Skeletal muscle tissue (tissue), 4 donors: Measurements from ENCODE around the gene CXCL8. TPM values are rescaled to one million over a fixed set of nuclear protein-coding genes. Genes with fewer than 3 reads are reported as not detected.

Source experiments
- H3K27ac ChIP-seq: one replicate; pipeline ENCODE4 v1.7.0; 2013; ENCODE audit warnings: mild to moderate bottlenecking, low read depth, low read length, inconsistent platforms
- H3K27me3 ChIP-seq, 3 donors: one replicate each; pipeline ENCODE4 v1.7.0; 2013; ENCODE audit warnings: low read length in 3 of 3; ENCODE audit not compliant: control insufficient read depth in 3 of 3, insufficient read depth in 3 of 3
- H3K36me3 ChIP-seq, 3 donors: one replicate each; pipeline ENCODE4 v1.7.0; 2013; ENCODE audit warnings: low read length in 3 of 3; ENCODE audit not compliant: control insufficient read depth in 3 of 3, insufficient read depth in 3 of 3
- H3K4me1 ChIP-seq, 3 donors: one replicate each; pipeline ENCODE4 v1.7.0; 2013; ENCODE audit warnings: low read length in 3 of 3, mild to moderate bottlenecking in 3 of 3; ENCODE audit not compliant: control insufficient read depth in 3 of 3, insufficient read depth in 3 of 3
- H3K4me3 ChIP-seq, 3 donors: one replicate each; pipeline ENCODE4 v1.7.0; 2013; ENCODE audit warnings: low read length in 3 of 3
- H3K9ac ChIP-seq, 3 donors: one replicate each; pipeline ENCODE4 v1.7.0; 2013; ENCODE audit warnings: low read length in 3 of 3, mild to moderate bottlenecking in 3 of 3, moderate library complexity in 2 of 3, low read depth in 1 of 3
- H3K9me3 ChIP-seq, 3 donors: one replicate each; pipeline ENCODE4 v1.7.0; 2013; ENCODE audit warnings: low read length in 3 of 3; ENCODE audit not compliant: control insufficient read depth in 3 of 3
- total RNA-seq: library from RNA; depleted of rRNA; stranded (reverse); fragments of >200 nt; gene quantifications from one replicate; pipeline ENCODE4 v1.2.3, GENCODE V29; 2014
- donor health status: Osteomylitis.

CXCL8 gene
- total RNA-seq, 1 donor from 2014 or later, result 1.0 TPM

DNA sequence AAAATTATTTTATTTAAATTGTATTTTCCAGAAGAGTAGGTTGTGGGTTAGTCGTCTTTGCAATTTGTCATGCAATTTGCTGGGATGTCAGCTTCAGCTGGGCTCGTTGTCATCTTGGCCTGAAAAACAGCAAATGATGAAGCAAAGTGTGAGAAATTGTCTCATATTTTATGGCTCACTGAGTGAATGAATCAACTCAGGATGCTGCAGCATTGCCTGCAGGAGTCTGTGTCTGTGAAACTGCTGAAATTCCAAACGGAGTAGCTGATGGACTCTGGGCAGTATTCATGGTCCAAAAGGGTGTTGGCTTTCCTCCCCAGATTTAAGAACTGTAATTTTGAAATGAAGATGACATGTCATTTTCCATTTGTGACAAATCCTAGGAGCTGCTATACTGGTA, 37.2 kb downstream of the CXCL8 start:
- no peak overlapping the region for H3K9ac ChIP-seq
- no peak overlapping the region for H3K27ac ChIP-seq
- no peaks in the 10 kb centered on the region for H3K4me1 ChIP-seq
- H3K4me3 ChIP-seq, result no peak overlapping the region
- H3K9me3 ChIP-seq, result no peaks in the 10 kb centered on the region
- H3K27me3 ChIP-seq, result no peaks in the 10 kb centered on the region
- no peaks in the 10 kb centered on the region for H3K36me3 ChIP-seq

DNA sequence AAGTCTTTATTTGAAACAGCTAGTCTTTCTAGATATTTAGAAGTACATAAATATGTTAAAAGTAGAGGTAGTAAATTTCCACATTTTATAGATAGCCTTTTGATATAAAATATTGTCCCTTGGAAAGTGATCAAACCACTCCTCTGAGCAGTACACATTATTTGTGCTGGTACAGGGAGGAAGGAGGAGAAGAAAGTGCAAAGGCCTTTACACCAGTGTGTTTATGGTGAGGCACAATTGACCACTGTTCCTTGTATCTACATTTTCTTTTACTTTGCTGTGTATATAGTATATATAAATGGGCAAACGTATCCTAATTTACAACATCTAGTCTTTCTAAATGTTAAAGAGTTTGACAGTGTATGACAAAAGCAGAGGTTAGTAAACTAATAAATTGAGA, 39.9 kb downstream of the CXCL8 start:
- Histone ChIP-seq H3K36me3 (no peaks in the 10 kb centered on the region), H3K27me3 (no peaks in the 10 kb centered on the region), H3K9me3 (no peaks in the 10 kb centered on the region), H3K4me1 (no peaks in the 10 kb centered on the region), H3K9ac (no peak overlapping the region), H3K4me3 (no peak overlapping the region), H3K27ac (no peak overlapping the region)

DNA sequence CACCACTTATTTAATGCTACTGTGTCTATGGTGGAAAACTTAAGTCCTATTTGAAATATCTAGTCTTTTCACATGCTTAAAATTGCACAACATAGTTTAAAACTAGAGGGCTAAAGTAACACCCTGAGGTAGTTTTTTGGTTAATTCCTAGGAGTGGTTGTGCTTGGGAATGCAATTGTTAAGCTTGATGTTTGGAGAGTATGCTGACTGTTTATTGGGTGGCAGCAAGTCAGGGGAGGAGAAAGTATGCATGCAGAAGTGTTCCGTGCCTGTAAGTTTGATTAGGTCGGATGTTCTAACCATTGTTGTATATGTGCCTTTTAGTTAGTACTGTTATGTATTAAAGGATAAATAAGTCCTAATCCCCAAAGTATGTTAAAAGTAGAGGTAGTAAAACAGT, 40.5 kb downstream of the CXCL8 start:
- H3K27me3 ChIP-seq, result no peaks in the 10 kb centered on the region
- H3K4me3 ChIP-seq, result no peak overlapping the region
- no peaks in the 10 kb centered on the region for H3K9me3 ChIP-seq
- H3K36me3 ChIP-seq, result no peaks in the 10 kb centered on the region
- H3K4me1 ChIP-seq, result no peaks in the 10 kb centered on the region
- H3K27ac ChIP-seq, result no peak overlapping the region
- no peak overlapping the region for H3K9ac ChIP-seq

DNA sequence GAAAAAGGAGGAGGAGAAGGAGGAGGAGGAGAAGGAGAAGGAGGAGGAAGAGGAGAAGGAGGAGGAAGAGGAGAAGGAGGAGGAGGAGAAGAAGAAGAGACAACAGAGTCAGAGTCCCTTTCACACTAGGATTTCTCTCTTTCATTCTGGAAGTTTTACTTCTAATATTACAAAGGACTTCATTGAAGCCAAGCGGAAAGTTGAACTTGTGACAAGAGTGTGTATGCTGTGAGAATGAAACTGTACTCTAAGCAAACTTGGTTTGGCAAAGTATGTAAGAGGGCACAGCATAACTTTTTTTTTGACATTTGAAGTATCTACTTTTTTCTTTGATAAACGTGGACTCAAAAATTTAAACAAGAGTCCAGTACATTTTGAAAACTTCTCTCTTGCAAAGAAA, 48.0 kb downstream of the CXCL8 start:
- Histone ChIP-seq H3K36me3 (no peaks in the 10 kb centered on the region), H3K4me3 (no peak overlapping the region), H3K9me3 (no peaks in the 10 kb centered on the region), H3K27ac (no peak overlapping the region), H3K4me1 (no peaks in the 10 kb centered on the region), H3K27me3 (no peaks in the 10 kb centered on the region), H3K9ac (no peak overlapping the region)

Other genes starting within 250 kb of the CXCL8 start
- gene RASSF6, start 120.1 kb upstream of the CXCL8 start, total RNA-seq, result not detected
- gene CXCL6, start 96.1 kb downstream of the CXCL8 start, total RNA-seq, result not detected
- gene PF4V1, start 112.7 kb downstream of the CXCL8 start, total RNA-seq, result not detected
- gene CXCL1, start 128.8 kb downstream of the CXCL8 start, total RNA-seq, result 0.52 TPM
- gene PF4, start 241.5 kb downstream of the CXCL8 start, total RNA-seq, result 4.7 TPM
- 15.1 TPM for gene PPBP, start 247.6 kb downstream of the CXCL8 start, total RNA-seq